ENCODE measurements around the gene ZFC3H1.

GRCh38 chr12:71671311-71671710, 7.7 kb upstream of the ZFC3H1 start:
- TF ChIP-seq EZH2 (IDR thresholded peaks at IDR 0.05; ENCODE audit: borderline replicate concordance, low read depth, low read length, severe bottlenecking): no peak
- no peak for TF ChIP-seq CTCF (IDR thresholded peaks at IDR 0.05; ENCODE audit: extremely low read depth in 1 of 2, insufficient read depth in 1 of 2, low read depth in 1 of 2, low read length in 2 of 2)
- TF ChIP-seq, protein P1, sequence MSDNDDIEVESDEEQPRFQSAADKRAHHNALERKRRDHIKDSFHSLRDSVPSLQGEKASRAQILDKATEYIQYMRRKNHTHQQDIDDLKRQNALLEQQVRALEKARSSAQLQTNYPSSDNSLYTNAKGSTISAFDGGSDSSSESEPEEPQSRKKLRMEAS (IDR thresholded peaks at IDR 0.05; ENCODE audit: insufficient read depth, insufficient read length): no peak
- no peak for TF ChIP-seq MYC (IDR thresholded peaks at IDR 0.05; ENCODE audit: low read depth, low read length)
- no peak for TF ChIP-seq POLR2A (IDR thresholded peaks at IDR 0.05; ENCODE audit: low read depth, low read length)
- TF ChIP-seq POLR2AphosphoS5 (IDR thresholded peaks at IDR 0.05; ENCODE audit: insufficient read depth, low read depth, low read length): no peak
- no peak for TF ChIP-seq GATA2 (IDR thresholded peaks at IDR 0.05; ENCODE audit: insufficient read depth, insufficient read length, low read depth, low read length)
- no peak for TF ChIP-seq FOS (IDR thresholded peaks at IDR 0.05; ENCODE audit: borderline replicate concordance, insufficient read depth, low read length)
- no peak for TF ChIP-seq JUN (IDR thresholded peaks at IDR 0.05; ENCODE audit: borderline replicate concordance, insufficient read depth, insufficient read length, low read depth)
